NCI-H2029 (cell line): ENCODE results near the gene FBXW12.
A peak's percentile ranks its signal among the peaks of the same experiment; 100 is the strongest.

Source experiments
- DNase-seq: peaks from one replicate; lab custom pipeline; 2025; lab: John Stamatoyannopoulos, UW

The FBXW12 gene

DNA sequence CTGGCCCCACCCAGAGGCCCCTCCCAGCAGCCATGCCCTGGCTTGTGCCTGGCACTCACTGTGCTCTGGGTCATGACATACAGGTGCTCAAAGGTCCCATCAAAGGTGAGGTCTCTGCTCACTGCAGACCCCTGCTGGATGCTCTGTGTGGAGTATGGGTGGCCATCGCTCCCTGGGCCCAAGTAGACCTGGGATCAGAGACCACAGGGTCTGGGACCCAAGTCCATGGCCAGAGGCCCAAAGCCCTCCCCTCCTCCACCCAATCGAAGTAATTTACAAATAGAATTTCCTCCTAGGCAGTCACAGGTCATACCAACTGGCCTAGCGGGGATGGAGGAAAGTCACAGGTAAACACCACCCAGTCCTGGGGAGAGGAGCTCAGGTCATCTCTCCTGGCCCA, 50.3 kb downstream of the FBXW12 start:
- no peak for DNase-seq

DNA sequence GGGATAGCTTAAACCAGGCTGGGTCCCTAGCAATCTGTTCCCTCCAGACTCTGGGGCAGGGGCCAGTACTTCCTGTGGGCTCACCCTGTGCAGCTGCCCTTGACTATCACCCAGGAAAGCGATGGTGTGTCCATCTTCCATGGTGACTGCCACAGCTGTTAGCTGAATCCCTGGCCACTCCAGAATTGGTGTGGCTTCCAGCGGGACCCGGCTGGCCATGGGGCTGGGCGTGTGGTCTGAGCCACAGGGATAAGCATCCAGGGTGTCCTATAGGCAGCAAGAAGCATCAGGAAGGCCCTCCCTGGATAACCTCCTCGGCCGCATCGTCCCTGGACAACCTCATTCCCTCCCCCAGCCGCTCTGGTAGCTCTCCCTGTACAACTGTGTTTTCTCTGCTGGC, 50.7 kb downstream of the FBXW12 start:
- DNase-seq = no peak

DNA sequence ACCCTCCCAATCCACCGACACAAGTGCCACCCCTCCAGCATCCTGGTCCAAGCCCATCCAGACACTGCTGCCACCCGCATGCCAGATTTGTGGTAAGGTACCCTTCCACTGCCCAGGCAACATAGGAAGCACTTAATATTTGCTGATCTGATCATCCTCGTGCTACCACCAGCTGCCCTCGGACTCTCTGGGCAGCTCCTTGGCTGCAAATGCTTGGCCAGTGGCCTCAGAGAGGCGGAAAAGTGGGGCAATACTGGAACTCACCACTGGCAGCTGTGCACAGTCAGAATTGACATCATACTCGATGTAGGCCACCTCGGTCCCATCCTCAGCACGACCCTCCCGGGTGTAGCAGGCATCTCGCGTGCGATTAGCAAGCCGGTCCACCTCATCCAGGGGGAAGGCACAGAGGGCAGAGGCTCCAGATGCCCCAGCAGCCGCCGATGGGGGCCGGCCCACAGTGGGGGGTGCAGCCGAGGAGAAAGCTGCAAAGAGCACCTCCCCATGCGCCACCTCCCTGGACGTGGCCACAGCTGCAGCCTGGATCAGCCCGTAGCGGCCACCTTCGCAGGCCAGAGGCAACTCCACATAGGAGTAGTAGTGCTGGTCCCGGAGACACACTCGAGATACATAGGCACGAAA, 51.3 kb downstream of the FBXW12 start:
- no peak for DNase-seq

DNA sequence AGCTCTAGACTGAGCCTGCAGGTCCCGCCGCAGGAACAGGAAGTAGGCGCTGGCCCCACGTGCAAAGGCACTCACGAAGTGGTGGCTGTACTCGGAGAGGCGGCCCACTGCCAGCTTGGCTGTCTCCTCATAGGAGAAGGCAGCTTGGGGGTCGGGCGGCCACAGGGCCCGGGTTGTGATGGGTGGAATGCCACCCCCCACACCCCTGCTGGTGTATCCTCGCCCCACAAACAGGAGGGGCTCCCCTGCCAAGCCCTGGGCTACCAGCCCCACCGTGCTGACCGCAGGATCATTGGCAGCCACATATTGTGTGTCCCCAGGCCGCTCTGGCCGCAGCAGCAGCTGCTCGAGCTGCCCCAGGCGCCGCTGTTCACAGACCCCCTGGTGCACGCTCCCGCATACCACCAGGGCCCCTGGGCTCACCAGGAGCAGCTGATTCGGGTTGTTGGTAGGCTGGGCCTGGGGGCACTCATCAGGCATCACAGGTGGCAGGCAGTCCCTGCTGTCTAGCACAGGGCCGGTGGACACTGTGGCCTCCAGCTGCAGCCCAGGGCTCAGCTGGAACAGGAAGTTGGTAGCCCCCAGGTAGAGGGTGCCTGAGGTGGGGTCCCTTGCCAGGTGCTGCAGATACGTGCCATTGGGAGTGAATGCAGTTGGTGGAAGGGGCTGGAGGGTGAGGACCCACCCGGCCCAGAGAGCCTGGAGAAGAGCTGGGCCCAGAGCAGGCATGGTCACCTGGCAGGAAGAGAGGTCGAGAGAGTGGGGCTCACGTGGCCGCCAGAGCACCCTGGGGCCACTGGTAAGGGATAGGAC, 52.1 kb downstream of the FBXW12 start:
- DNase-seq = no peak

DNA sequence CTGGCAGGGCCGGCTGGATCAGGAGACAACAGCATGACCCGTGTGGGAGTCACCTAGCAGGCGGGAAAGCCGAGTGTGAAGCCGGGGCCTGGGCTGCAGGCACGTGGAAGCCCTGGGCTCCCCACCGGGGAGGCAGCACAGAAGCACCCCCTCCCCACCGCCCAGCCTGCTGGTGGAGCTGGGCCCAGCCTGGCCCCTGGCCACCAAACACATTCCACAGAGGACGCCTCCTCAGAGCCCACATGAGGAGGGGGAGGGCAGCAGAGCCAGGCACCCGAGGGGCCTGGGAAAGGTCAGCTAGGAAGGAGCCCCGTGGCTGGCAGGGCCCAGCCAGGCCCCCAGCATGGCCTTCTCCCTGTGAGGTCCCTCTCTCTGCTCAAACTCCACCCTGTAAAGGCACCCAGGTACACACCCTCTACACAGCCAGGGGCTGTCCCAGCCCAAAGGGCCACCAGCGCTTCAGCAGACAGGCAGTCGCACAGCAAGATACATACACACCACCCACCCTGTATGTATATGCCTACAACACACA, 53.3 kb downstream of the FBXW12 start:
- DNase-seq = no peak

DNA sequence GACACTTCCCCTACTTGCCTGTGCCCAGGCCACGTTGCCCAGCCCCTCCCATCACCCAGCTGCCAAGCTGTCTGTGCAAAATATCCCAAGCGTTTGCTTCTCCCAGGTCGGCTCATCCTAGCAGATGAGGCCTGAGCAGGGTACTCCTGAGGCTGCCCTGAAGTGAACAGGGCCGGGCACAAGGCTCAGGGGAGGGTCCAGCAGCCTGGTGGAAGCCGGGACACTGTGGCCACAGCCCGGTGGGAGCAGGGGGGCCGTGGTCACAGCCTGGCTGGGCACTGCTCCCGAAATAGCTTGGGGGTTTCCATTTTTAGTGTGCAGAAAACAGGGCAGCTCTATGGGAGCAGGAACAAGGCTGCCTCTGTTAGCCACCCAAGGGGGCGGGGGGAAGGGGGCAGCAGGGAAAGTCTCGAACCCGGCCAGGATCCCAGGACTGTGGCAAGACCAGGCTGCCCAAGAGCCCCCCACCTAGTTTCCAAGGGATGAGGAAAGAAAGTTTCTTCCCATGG, 54.4 kb downstream of the FBXW12 start:
- DNase-seq = no peak

DNA sequence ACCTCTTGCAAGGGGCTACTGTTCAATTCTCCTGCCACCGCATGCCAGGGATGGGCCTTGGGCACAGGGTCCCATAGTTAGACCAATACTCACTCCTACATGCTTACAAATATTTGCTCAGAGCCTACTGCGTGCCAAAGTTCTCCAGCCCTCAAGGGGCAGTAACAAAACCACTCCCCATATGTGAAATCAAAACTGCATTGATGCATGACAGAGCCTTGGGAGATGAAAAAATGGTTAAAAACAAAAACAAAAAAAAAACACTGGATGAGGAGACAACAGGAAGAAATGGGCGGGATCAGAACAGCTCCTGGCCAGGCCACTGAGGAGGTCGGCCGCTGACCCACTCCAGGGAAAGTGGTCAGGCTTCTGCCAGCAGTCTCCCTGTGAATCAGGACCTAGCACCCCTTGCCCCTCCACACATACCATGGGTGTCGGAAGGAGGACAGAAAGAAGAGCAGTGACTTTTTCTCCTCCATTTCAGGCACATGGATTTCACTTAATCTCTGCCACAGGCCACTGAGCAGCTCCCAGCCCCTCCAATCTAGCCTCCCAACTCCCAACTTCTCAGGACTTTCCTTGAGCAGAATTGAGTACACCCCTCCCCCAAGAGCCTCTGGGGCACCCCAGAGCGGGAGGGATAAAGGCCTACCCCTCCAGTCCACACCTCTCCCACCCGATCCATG, 55.1 kb downstream of the FBXW12 start:
- DNase-seq = no peak

DNA sequence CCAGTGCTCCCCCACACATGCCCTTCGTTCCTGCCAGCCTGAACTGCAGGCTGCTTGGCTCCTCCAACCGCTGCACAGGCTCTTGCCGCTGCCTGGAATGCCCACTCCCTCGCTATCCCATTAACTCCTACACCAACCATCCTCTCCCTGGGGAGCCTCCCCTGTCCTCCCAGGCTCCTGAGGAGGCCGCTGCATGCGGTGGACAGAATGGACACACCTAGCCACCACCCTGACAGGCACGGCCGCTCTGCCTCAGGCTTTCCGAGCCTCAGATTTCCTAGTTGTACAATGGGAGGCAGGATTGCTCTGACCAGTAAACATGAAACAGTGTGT, 55.6 kb downstream of the FBXW12 start:
- no peak for DNase-seq

DNA sequence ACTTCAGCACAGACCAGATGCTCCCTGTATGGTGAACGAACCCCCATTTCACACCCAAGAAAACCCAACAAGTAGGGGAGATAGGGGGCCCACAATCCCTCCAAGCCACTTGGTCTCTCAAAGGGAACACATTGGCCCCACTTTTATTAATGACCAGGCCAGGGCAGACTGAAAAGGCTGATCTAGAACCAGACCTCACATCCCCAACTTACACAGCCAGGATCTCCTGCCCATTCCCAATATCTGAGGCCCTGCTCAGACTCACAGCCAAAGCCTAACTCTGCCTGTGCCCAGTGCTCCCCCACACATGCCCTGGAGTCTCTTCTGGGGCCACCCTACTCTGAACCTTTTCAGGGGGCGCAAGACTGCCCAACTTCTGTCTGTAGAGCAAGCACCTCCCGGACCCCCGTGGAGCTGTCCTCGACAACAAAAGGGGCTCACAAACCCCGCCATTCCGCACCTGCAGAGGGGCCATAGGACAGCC, 56.1 kb downstream of the FBXW12 start:
- DNase-seq = no peak

DNA sequence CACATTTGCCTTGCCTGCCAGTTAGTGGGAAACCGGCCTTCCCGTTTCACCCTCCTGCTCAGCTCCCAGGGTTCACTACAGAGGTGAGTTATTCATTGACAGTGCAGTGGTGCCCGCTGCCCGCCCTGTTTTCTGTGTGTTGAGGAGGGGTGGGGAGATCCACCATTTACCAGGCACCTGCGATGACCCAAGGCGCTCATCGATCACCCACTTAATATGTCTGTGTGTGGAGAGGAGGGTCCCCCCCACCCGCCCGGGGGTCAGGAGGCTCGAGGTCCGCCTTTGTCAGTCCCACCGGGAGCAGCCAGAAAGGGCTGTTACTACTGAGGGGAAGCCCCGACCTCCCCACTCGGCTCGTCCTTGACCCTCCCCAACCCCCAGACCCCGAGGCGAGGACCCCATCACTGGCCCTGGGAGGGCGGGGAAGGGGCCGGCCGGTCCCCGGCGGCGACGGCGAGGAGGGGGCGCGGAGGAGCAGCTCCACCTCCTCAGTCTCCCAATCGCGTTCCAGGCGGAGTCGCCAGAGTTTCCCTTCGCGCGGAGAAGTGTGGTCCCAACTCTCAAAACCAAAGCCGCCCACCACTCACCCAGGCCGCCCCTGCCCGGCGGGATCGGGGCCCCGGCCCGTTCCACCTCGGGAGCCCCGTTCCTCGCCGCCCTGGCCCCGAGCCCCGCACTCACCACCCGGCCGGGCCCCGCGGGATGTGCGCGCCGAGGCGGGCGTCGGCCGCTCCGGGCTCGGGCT, 56.7 kb downstream of the FBXW12 start:
- DNase-seq = no peak

DNA sequence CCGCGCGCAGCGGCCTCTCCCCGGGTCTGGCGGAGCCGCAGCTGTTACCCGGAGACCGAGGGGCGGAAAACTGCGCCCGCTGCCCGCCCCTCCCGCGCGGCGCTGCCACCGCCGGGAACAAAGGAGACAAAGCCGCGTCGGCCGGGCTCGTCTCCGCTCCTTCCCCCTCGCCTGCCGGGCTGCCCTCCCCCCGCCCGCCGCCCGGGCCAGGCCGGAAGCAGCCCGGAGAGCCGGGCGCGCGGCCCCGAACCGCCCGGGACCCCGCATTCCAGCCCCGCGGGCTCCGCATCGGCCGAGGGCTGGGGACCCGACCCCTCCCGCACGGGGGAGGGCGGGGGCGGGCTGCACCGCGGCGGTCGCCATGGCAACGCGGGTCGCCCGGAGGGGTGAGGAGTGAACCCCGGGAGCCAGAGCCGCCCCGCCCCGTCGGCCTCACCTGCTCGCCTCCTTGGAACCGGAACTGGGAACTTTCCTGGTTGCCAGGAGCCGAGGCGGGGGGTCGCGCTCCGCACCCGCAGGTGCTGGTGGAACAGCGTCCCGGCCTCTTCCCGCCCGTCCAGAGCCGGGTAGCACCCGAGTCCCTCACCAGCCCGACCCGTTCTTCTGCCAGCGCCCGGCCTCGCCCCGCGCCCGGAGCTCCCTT, 57.4 kb downstream of the FBXW12 start:
- DNase-seq = peak; percentile 33

DNA sequence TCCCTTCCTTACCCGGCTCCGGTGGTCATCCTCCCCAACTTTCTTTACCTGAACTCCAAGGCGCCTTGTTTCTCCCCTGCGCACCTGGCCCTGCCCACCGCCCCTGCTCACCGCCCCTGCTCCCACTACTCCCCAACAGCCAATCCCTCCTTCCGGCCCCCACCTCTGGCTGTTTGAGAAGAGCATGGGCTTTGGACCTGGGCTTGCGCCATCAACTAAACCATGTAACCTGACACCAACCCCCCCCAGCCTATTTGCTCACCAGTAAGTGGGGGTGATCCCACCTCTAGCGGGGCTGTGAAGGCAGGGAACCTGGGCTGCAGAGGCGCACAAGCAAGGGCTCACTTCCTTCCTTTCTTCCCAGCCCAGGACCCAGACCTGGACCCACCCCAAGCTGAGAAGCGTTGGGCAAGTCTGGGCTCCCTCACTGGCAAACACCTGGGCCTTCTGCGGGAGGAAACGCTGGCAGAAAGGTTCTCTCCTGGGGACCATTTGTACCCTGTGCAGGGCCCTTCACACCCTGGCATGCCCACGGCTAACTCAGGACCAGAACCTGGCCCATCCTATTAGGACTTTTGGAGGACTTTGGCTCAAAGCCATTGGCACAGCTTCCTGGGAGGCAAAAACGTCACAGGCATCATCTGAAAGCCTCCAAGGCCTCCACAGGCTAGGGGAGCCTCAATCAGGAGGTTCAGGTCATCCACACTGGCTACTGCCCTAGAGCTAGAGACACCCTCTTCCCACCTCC, 58.1 kb downstream of the FBXW12 start, which contains the start of gene PLXNB1:
Gene PLXNB1 (minus strand): TSS at position 127 of the 748 bp plus-strand sequence. CDS start 5,475 bp downstream, outside the sequence.
- DNase-seq = peak; percentile 70

DNA sequence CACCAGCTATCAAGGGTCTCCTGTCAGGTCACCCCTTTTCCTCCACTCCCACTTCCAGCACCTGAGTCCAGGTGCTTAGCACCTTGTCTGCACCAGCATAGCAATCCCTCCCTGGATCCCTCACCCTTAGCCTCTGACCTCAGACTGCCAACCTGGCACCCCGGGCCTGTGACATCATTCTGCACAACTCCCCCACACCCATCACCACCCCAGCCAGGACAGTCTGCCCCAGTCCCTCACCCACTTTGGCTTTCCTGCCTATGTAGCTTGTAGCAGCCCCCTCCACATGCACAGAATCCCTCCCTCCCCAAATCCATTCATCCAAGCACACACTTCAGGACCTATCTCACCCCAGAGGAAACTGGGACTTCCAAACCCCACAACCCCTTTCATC, 58.7 kb downstream of the FBXW12 start:
- DNase-seq = no peak

DNA sequence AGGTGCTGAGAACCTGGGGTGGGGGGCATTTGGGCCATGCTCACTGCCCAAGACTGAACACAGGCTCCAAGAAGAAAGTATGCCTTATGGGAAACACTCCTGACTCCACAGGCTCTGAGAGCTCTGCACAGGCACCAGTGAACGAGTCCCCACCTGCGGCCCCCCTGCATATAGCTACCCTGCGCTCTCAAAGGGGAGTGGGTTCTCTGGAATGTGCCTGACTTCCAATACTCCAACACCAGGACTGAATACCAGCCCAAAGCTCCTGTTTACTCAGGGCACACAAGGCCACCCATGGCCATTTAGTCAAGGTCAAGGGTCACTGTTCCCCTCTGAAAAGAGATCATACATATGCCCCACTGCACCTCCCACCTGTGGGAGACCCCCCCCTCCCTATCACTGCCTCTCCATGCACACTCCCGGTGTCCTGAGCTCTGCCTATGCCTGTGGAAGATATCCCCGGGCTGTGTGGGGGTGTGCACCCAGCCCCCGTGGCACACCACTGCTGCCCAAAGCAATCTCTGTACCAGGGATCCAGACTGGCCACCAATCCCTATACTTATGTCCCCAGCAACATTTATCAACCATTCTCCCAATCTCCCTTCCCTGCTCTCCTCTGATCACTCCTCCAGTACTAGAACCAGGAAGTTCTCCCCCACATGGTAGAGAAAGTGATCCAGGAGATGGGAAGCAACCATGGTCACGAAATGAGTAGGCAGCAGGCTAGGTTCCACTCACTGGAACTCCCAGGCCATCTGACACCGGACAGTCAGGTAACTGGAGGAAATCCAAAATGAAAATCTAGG, 59.4 kb downstream of the FBXW12 start:
- no peak for DNase-seq

DNA sequence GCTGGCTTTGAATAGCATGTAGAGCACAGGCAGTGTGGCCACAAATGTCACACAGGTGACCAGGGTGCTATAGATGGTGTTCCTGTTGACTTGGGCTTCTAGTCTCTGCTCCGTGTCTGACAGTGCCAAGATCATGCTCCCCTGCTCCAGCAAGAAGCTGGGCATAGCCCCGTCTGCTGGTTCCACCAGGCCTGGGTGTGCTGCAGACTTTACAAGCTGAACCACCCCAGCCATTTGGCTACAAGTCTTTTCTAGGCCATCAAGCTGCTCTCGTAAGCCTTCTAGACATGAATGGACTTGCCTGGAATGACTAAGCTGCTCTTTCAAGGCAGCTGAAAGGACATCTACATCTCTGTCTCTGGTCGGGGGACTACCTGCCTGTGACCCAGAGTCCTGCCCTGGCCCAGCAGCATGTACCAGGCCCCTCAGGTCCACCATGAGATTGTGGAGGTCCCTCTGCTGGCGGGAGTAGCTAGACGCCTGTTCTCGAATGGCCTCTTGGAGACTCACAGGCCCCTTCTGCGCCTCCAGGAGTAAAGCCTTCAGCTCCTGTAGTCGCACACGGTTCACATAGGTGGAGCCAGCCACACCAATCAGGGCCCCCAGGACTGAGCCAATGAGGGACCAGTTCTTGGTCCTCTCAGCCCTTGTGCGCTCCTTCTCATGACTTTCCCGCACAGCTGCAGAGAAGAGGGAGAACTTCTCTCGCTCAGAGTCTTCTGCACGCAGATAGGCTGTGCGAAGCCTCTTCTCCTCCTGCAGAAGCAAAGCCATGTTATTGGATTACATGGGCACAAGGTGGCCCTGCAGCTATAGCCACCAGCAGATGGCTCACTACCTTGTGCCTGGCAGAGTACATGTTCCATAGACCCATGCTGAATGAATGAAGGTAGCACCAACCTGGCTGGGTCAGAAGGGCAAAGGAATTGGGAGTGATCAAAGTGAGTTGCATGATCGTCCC, 60.7 kb downstream of the FBXW12 start:
- DNase-seq = no peak

DNA sequence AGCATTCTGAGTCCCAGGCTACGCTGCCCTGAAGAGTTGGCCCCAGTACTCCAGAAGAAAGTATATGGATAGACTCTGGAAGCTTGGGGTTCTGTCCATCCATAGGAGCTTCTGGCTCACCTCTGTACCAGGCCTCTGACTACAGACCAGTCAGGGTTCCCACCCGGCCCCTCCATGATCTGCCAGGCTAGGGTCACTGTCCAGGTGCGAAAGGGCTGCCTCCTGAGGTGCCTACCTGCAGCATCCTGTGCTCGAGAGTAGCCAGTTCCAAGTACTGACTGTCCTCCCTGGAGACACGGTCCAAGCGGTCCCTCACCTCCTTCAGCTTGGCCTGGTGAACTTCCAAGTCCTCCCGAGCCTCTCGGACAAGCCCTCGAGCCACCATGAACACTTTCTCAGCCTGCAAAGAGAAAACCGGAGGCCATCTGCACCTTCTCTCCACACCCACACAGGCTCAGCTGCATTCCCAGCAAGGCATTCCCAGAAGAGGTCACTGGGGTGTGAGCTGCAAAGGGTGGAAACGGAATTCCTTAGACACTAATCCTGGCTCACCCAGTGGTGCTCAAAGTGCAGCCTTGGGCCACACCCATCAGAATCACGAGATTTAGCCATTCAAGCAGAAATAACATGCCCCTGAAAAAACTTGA, 61.6 kb downstream of the FBXW12 start:
- DNase-seq = no peak

DNA sequence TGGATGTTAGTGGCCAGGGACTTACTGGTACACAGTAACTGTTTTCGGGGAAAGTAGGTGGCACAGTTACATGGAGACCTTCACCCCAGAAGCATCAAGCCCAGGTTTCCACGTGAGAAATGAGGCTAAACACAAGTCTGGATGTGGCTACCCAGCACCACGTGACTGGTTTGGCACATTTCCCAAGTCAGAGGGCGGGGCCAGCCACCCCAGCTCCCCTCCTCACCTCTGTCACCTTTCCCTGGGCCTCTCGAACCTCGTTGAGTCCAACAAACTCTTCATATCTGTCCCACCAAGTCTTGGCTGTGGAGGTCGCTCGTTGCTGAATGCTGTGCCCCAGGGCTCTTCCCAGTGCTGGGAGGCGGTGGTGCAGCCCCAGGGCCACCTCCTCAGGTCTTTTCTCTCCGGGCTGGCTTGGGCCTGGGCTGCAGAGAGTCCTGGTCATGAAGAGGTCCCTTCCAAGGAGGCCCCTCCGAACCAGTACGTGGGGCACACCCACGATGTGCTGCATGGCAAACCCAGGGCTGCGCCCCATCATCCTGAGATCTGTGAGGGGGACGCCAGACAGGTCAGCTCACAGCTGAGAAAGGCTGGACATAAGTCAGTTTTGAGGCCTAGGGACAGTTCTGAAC, 62.7 kb downstream of the FBXW12 start:
- no peak for DNase-seq

DNA sequence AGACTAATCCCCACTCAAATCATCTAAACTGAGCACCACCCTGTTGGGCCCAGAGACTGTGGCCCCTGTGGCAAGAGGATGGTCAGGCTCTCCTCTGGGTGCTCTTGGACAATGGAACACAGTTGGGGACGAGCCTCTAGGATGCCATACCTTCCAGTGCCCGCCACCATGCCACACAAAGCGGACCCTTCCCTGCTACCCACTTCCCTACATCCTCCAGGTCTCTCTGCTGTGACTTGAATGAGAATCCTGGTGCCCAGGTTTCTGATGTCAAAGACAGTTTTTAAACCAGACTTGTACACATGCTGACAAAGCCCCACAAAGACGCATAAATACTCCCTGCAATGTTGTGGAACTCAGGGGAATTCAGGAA, 63.2 kb downstream of the FBXW12 start:
- no peak for DNase-seq
